IMR-90 (cell line): ENCODE data around the gene VSIR. TPM values are rescaled to one million over a fixed set of nuclear protein-coding genes. Genes with fewer than 3 reads are reported as not detected.

Experiments
- ATAC-seq: fragments of 200-7000 bp; cut with Tn5 transposase; 2 replicates; pipeline ENCODE4 v1.9.1; 2020; ENCODE audit warnings: low read depth, mild to moderate bottlenecking, moderate library complexity
- BruUV-seq: library from RNA; stranded (reverse); fragments of 400-500 nt; replicated peaks from 2 replicates; lab custom pipeline; 2021; lab: Mats Ljungman, UMichigan
- CTCF ChIA-PET: fragments of 300-600 bp; formaldehyde crosslinking; extraction: SDS; loops from one replicate; lab custom pipeline; 2021; ENCODE audit warnings: antibody characterized with exemption; lab: Yijun Ruan, JAX
- POLR2A ChIA-PET: fragments of 300-600 bp; sonication (Branson Sonifier 250); formaldehyde crosslinking; loops from one replicate; lab custom pipeline; 2022; ENCODE audit warnings: antibody characterized with exemption; ENCODE audit not compliant: unreplicated experiment; lab: Charles Lee
- DNase-seq: peaks from one replicate; pipeline ENCODE4 v3.0.0; 2013
- H2AFZ ChIP-seq: replicated peaks from 2 replicates; pipeline ENCODE3; 2013; ENCODE audit warnings: low read length, mild to moderate bottlenecking; ENCODE audit not compliant: poor library complexity
- H2AK5ac ChIP-seq: 2 replicates; pipeline ENCODE4 v1.6.1; 2013; ENCODE audit warnings: low read depth, low read length, inconsistent platforms
- H2AK9ac ChIP-seq: replicated peaks from 2 replicates; pipeline ENCODE3; 2013; ENCODE audit warnings: mild to moderate bottlenecking, low read depth, low read length, moderate library complexity; ENCODE audit not compliant: poor library complexity
- H2BK120ac ChIP-seq: 2 replicates; pipeline ENCODE4 v1.6.1; 2013; ENCODE audit warnings: low read depth, low read length, inconsistent platforms
- H2BK15ac ChIP-seq: 3 replicates; pipeline ENCODE4 v1.6.1; 2013; ENCODE audit warnings: low read depth, low read length, inconsistent platforms
- H2BK20ac ChIP-seq: 2 replicates; pipeline ENCODE4 v1.6.1; 2013; ENCODE audit warnings: low read depth, mild to moderate bottlenecking, inconsistent platforms, low read length, moderate library complexity
- H2BK5ac ChIP-seq: 2 replicates; pipeline ENCODE4 v1.6.1; 2013; ENCODE audit warnings: mild to moderate bottlenecking, low read depth, low read length, inconsistent platforms; ENCODE audit not compliant: poor library complexity, severe bottlenecking
- H3K14ac ChIP-seq: replicated peaks from 2 replicates; pipeline ENCODE4 v1.6.1; 2013; ENCODE audit warnings: low read depth, low read length, inconsistent platforms
- H3K18ac ChIP-seq: 2 replicates; pipeline ENCODE4 v1.6.1; 2013; ENCODE audit warnings: low read depth, low read length, control low read depth
- H3K23ac ChIP-seq: 2 replicates; pipeline ENCODE4 v1.6.1; 2013; ENCODE audit warnings: low read depth, low read length, inconsistent platforms
- H3K27ac ChIP-seq: 2 replicates; pipeline ENCODE4 v1.5.1; 2013; ENCODE audit warnings: mild to moderate bottlenecking, control low read depth, low read length; ENCODE audit not compliant: insufficient read depth
- H3K27me3 ChIP-seq: 2 replicates; pipeline ENCODE4 v1.6.1; 2013; ENCODE audit warnings: low read length; ENCODE audit not compliant: control insufficient read depth, insufficient read depth
- H3K36me3 ChIP-seq: 2 replicates; pipeline ENCODE4 v1.6.1; 2013; ENCODE audit warnings: low read length, mixed read lengths; ENCODE audit not compliant: control insufficient read depth, insufficient read depth
- H3K4ac ChIP-seq: 2 replicates; pipeline ENCODE4 v1.6.1; 2013; ENCODE audit warnings: low read depth, low read length, inconsistent platforms
- H3K4me1 ChIP-seq: 2 replicates; pipeline ENCODE4 v1.6.1; 2013; ENCODE audit warnings: low read length, mixed read lengths; ENCODE audit not compliant: control insufficient read depth, insufficient read depth
- H3K4me2 ChIP-seq: 2 replicates; pipeline ENCODE4 v1.6.1; 2013; ENCODE audit warnings: low read depth, mild to moderate bottlenecking, control low read depth, low read length, moderate library complexity
- H3K4me3 ChIP-seq: 2 replicates; pipeline ENCODE4 v1.5.1; 2013; ENCODE audit warnings: low read depth, mild to moderate bottlenecking, control low read depth, low read length, moderate library complexity; ENCODE audit not compliant: insufficient read depth
- H3K56ac ChIP-seq: 2 replicates; pipeline ENCODE4 v1.6.1; 2013; ENCODE audit warnings: low read length, inconsistent platforms; ENCODE audit not compliant: insufficient read depth; ENCODE audit errors: extremely low read depth
- H3K79me1 ChIP-seq, 2 experiments: 2 replicates each; pipeline ENCODE4 v1.6.1; 2013; ENCODE audit warnings: low read length in 2 of 2, inconsistent platforms in 1 of 2, low read depth in 1 of 2
- H3K9ac ChIP-seq: 2 replicates; pipeline ENCODE4 v1.6.1; 2013; ENCODE audit warnings: low read depth, low read length, control low read depth
- H3K9me1 ChIP-seq: 2 replicates; pipeline ENCODE4 v1.6.1; 2013; ENCODE audit warnings: low read length, inconsistent platforms; ENCODE audit not compliant: insufficient read depth
- H3K9me3 ChIP-seq: 2 replicates; pipeline ENCODE4 v1.6.1; 2013; ENCODE audit warnings: low read length; ENCODE audit not compliant: control insufficient read depth, insufficient read depth
- H4K20me1 ChIP-seq: 2 replicates; pipeline ENCODE4 v1.6.1; 2013; ENCODE audit warnings: low read length, inconsistent platforms; ENCODE audit not compliant: insufficient read depth
- H4K5ac ChIP-seq: 2 replicates; pipeline ENCODE4 v1.6.1; 2013; ENCODE audit warnings: mild to moderate bottlenecking, low read depth, low read length, control low read depth
- H4K8ac ChIP-seq, 2 experiments: 2 replicates each; pipeline ENCODE4 v1.6.1; 2013; ENCODE audit warnings: low read depth in 2 of 2, low read length in 2 of 2, control low read depth in 1 of 2, inconsistent platforms in 1 of 2
- H4K91ac ChIP-seq: 2 replicates; pipeline ENCODE4 v1.6.1; 2013; ENCODE audit warnings: low read depth, low read length, inconsistent platforms; ENCODE audit not compliant: insufficient read depth
- BHLHE40 ChIP-seq: fragments of 150-350 bp; IDR thresholded peaks from 2 replicates; pipeline ENCODE4 v1.6.1; 2016; ENCODE audit warnings: mild to moderate bottlenecking, low read depth, low read length
- CEBPB ChIP-seq: IDR thresholded peaks from 2 replicates; pipeline ENCODE4 v1.6.1; 2012; ENCODE audit warnings: low read depth, low read length, improper control_type of control experiment
- CHD1 ChIP-seq: IDR thresholded peaks from 2 replicates; pipeline ENCODE4 v1.6.1; 2012; ENCODE audit warnings: low read depth, low read length, improper control_type of control experiment
- FOS ChIP-seq: fragments of 150-350 bp; IDR thresholded peaks from 2 replicates; pipeline ENCODE4 v1.6.1; 2016; ENCODE audit warnings: low read depth, low read length
- MAFK ChIP-seq: IDR thresholded peaks from 2 replicates; pipeline ENCODE4 v1.6.1; 2012; ENCODE audit warnings: low read depth, low read length, improper control_type of control experiment
- MXI1 ChIP-seq: IDR thresholded peaks from 2 replicates; pipeline ENCODE4 v1.6.1; 2012; ENCODE audit warnings: low read depth, mild to moderate bottlenecking, low read length, moderate library complexity, borderline replicate concordance
- NFE2L2 ChIP-seq: fragments of 150-350 bp; IDR thresholded peaks from 2 replicates; pipeline ENCODE4 v1.6.1; 2016; ENCODE audit warnings: low read depth, mild to moderate bottlenecking, low read length
- RAD21 ChIP-seq: IDR thresholded peaks from 2 replicates; pipeline ENCODE4 v1.6.1; 2012; ENCODE audit warnings: low read length, improper control_type of control experiment
- RCOR1 ChIP-seq: IDR thresholded peaks from 2 replicates; pipeline ENCODE4 v1.6.1; 2012; ENCODE audit warnings: mild to moderate bottlenecking, low read length, improper control_type of control experiment; ENCODE audit not compliant: insufficient replicate concordance
- RFX5 ChIP-seq: IDR thresholded peaks from 2 replicates; pipeline ENCODE4 v1.8.0; 2012; ENCODE audit warnings: low read depth, mild to moderate bottlenecking, low read length, moderate library complexity
- SMC3 ChIP-seq: fragments of 150-350 bp; IDR thresholded peaks from 2 replicates; pipeline ENCODE4 v1.6.1; 2016; ENCODE audit warnings: low read depth, mild to moderate bottlenecking, antibody characterized with exemption, low read length, moderate library complexity
- WGBS, 2 experiments: methylation state at CpG; one replicate each; pipeline versions ENCODE4 v1.1.5 to v1.1.7; 2013; ENCODE audit warnings: missing lambda C conversion rate in 2 of 2; ENCODE audit not compliant: insufficient read length in 1 of 2; ENCODE audit errors: extremely low coverage in 2 of 2; 5-methylcytosine and 5-hydroxymethylcytosine counted together
- dilution Hi-C: fragments of 300-500 bp; cut with HindIII; formaldehyde crosslinking; loops from one replicate; pipeline ENCODE4 v1.14.3; 2018; ENCODE audit warnings: low sequenced_read_pairs; ENCODE audit not compliant: unreplicated experiment
- in situ Hi-C: fragments of 300-500 bp; cut with MboI; formaldehyde crosslinking; loops from 3 replicates; pipeline ENCODE4 v1.14.3; 2019; ENCODE audit warnings: low sequenced_read_pairs, inconsistent platforms, mixed read lengths
- intact Hi-C: fragments of 100-400 bp; cut with micrococcal nuclease; formaldehyde crosslinking; loops from 2 replicates; pipeline ENCODE4 v1.10.0; 2022
- polyA plus RNA-seq, 3 experiments: library from polyadenylated mRNA; depleted of rRNA; stranded (reverse); fragments of >200 nt; gene quantifications; 2 replicates each; pipeline ENCODE4 v1.2.3, GENCODE V29; 2012; ENCODE audit warnings: low replicate concordance in 1 of 3
- total RNA-seq: library from RNA; depleted of rRNA; stranded (reverse); fragments of >200 nt; gene quantifications from 2 replicates; pipeline ENCODE4 v1.2.3, GENCODE V29; 2012
- TF ChIP-seq, protein P1 (sequence below): fragments of 150-350 bp; IDR thresholded peaks from 2 replicates; pipeline ENCODE4 v1.6.1; 2017; ENCODE audit warnings: mild to moderate bottlenecking, antibody characterized with exemption, low read length, low read depth
- TF ChIP-seq, protein P2 (sequence below): conservative IDR thresholded peaks from 2 replicates; pipeline ENCODE4 v1.5.1; 2012; ENCODE audit warnings: mild to moderate bottlenecking, low read depth, low read length, improper control_type of control experiment

The VSIR gene
- total and polyA plus RNA-seq, 2 of the 4 experiments (the other 2 are of a cell fraction) = 5.0 to 23.8 TPM

DNA sequence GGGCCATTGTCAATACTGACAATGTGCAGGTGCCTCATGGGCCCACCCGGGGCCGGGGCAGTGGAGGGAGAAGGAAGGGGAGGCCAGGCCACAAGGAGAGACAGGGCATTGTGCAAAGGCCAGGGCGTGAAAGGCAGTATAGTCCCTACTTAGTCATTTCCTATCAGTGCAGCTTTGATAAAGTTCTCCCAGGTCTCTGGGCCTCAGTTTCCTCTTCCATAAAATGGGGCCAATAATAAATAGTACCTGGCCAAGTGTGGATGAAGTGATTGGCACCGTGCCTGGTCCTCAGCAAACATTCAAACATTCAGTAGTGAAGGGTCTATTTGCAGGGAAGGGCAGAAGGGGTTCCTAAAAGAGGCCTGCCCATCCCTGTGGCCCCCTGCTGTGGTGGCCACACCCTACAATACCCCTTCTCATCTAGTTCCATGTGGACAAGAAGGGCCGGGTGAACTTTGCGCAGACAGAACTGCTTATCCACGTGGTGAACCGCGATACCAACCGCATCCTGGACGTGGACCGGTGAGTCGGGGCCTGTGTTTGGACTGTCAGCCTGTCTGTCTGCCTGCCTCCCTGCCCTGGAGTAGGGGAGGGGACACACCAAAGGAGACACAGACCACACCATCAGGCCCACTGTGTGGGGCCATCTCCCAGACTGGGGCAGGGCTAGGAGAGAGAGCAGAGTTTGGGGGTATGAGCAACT is 36.9 kb upstream of the VSIR start:
- Histone ChIP-seq H2BK120ac (no peak overlapping the region), H3K4me2 (no peak overlapping the region), H3K9me1 (no peaks in the 10 kb centered on the region; the same call in 1 of the 2 replicates), H3K14ac (no peak overlapping the region), H2AK9ac (no peak overlapping the region), H3K27me3 (peaks cover 14% of the 10 kb centered on the region), H3K79me1 (no peaks in the 10 kb centered on the region), H2AFZ (no peak overlapping the region), H4K8ac (no peak overlapping the region), H3K36me3 (peaks cover 3% of the 10 kb centered on the region; the same call in 1 of the 2 replicates), H3K4ac (no peak overlapping the region), H4K20me1 (peaks cover 10% of the 10 kb centered on the region), H2BK20ac (no peak overlapping the region), H3K23ac (no peak overlapping the region), H3K4me1 (no peaks in the 10 kb centered on the region), H3K18ac (no peak overlapping the region), H4K91ac (no peak overlapping the region), H3K56ac (no peak overlapping the region), H2BK15ac (no peak overlapping the region), H3K27ac (no peak overlapping the region), H2AK5ac (no peak overlapping the region), H3K9me3 (no peaks in the 10 kb centered on the region), H3K9ac (no peak overlapping the region), H3K4me3 (no peak overlapping the region), H4K5ac (no peak overlapping the region), H2BK5ac (no peak overlapping the region)
- no CpG with 5 or more reads among the region's 13 CpGs for WGBS, 2 experiments
- no peak for TF ChIP-seq CHD1
- no peak for TF ChIP-seq FOS
- TF ChIP-seq RFX5 = no peak
- TF ChIP-seq RCOR1 = no peak
- no peak for TF ChIP-seq MXI1
- no peak for TF ChIP-seq CEBPB
- no peak for TF ChIP-seq NFE2L2
- TF ChIP-seq, protein P1, sequence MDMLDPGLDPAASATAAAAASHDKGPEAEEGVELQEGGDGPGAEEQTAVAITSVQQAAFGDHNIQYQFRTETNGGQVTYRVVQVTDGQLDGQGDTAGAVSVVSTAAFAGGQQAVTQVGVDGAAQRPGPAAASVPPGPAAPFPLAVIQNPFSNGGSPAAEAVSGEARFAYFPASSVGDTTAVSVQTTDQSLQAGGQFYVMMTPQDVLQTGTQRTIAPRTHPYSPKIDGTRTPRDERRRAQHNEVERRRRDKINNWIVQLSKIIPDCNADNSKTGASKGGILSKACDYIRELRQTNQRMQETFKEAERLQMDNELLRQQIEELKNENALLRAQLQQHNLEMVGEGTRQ = no peak
- TF ChIP-seq, protein P2, sequence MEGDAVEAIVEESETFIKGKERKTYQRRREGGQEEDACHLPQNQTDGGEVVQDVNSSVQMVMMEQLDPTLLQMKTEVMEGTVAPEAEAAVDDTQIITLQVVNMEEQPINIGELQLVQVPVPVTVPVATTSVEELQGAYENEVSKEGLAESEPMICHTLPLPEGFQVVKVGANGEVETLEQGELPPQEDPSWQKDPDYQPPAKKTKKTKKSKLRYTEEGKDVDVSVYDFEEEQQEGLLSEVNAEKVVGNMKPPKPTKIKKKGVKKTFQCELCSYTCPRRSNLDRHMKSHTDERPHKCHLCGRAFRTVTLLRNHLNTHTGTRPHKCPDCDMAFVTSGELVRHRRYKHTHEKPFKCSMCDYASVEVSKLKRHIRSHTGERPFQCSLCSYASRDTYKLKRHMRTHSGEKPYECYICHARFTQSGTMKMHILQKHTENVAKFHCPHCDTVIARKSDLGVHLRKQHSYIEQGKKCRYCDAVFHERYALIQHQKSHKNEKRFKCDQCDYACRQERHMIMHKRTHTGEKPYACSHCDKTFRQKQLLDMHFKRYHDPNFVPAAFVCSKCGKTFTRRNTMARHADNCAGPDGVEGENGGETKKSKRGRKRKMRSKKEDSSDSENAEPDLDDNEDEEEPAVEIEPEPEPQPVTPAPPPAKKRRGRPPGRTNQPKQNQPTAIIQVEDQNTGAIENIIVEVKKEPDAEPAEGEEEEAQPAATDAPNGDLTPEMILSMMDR = no peak
- TF ChIP-seq RAD21 = no peak
- TF ChIP-seq SMC3 = no peak
- TF ChIP-seq MAFK = no peak
- no peak for TF ChIP-seq BHLHE40
- dilution Hi-C loops = no loop called here
- DNase-seq (no peak), ATAC-seq (no peak)
- BruUV-seq = no TSS peak
- POLR2A ChIA-PET = no interaction called here
- in situ Hi-C loops = loop anchor here (10.0 kb wide), 2 partner anchors 425 to 495 kb away; partner anchors contain the start of gene SLC29A3
- CTCF ChIA-PET = interaction anchor here (0.6 kb wide), 1 partner anchor 91 kb away, joined by 3 read pairs; no protein-coding TSS in a partner anchor
- intact Hi-C loops = loop anchor here (5.0 kb wide), 2 partner anchors 98 to 113 kb away; no protein-coding TSS in a partner anchor
